GM21723 (cell line): ENCODE results near the gene CCNK.

Experiments used
- ATAC-seq: cut with Tn5 transposase; IDR thresholded peaks from one replicate; pipeline ENCODE4 v1.9.1; 2021; ENCODE audit warnings: mild to moderate bottlenecking, moderate library complexity; ENCODE audit not compliant: unreplicated experiment

Gene CCNK

GRCh38 chr14:99549684-99550083, 68.5 kb downstream of the CCNK start:
- ATAC-seq: no peak

GRCh38 chr14:99550387-99550992, 69.3 kb downstream of the CCNK start:
- no peak for ATAC-seq

- ATAC-seq: no peak
These were observed 70.1 kb downstream of the CCNK start for GRCh38 chr14:99551034-99551922.

GRCh38 chr14:99552021-99552553, 70.9 kb downstream of the CCNK start:
- no peak for ATAC-seq

GRCh38 chr14:99552572-99553216, 71.5 kb downstream of the CCNK start:
- ATAC-seq: no peak

GRCh38 chr14:99554184-99554583, 73.0 kb downstream of the CCNK start:
- no peak for ATAC-seq

GRCh38 chr14:99554757-99555531, 73.7 kb downstream of the CCNK start:
- ATAC-seq: no peak

- ATAC-seq: no peak
These were observed 75.1 kb downstream of the CCNK start for GRCh38 chr14:99556134-99556791.

GRCh38 chr14:99559286-99559990, 78.2 kb downstream of the CCNK start:
- ATAC-seq: no peak

- ATAC-seq: no peak
These were observed 79.2 kb downstream of the CCNK start for GRCh38 chr14:99560403-99560802.

- no peak for ATAC-seq
These were observed 79.9 kb downstream of the CCNK start for GRCh38 chr14:99560922-99561683.

- ATAC-seq: no peak
These were observed 80.7 kb downstream of the CCNK start for GRCh38 chr14:99561864-99562263.
